Measurements from ENCODE around the gene PCDHA9. TPM values are rescaled to one million over a fixed set of nuclear protein-coding genes. Genes with fewer than 3 reads are reported as not detected.

The PCDHA9 gene
- total and polyA plus RNA-seq, 10 of the 15 experiments (the other 5 are each of a cell fraction or from before 2014, with no cell fraction given) = 0.01 to 0.06 (median 0.03) TPM; not detected in 7

GRCh38 chr5:140870221-140871201 is 22.3 kb downstream of the PCDHA9 start:
- Histone ChIP-seq H4K20me1 (ENCODE audit: control insufficient read depth, insufficient read depth) (no peaks in the 10 kb centered on the region), H3K9me3 (replicated peaks; ENCODE audit: control insufficient read depth, insufficient read depth, low read length) (no peaks in the 10 kb centered on the region; the same call in 1 of the 3 replicates), H3K36me3 (ENCODE audit: control insufficient read depth in 2 of 2, insufficient read depth in 2 of 2, low read length in 1 of 2) (no peaks in the 10 kb centered on the region), H3K27ac (ENCODE audit: control insufficient read depth, insufficient read depth) (no peak overlapping the region), H3K4me3 (no peak overlapping the region), H3K27me3 (replicated peaks in 1 of 2; ENCODE audit: control insufficient read depth in 2 of 2, insufficient read depth in 2 of 2, low read length in 1 of 2) (no peaks in the 10 kb centered on the region), H2AFZ (ENCODE audit: control insufficient read depth, low read depth, low read length) (no peak overlapping the region), H3K9ac (ENCODE audit: control insufficient read depth, insufficient read depth, low read length) (no peak overlapping the region), H3K79me2 (ENCODE audit: control insufficient read depth, insufficient read depth, low read length) (no peaks in the 10 kb centered on the region), H3K4me2 (ENCODE audit: control insufficient read depth, insufficient read depth) (no peak overlapping the region), H3K4me1 (ENCODE audit: control insufficient read depth, insufficient read depth, low read length) (no peaks in the 10 kb centered on the region)
- 88% methylated on average over 111 of the region's 114 CpGs for WGBS (ENCODE audit: insufficient coverage, insufficient replicate concordance, low lambda C conversion rate, missing lambda C conversion rate)
- no peak for FAIRE-seq
- no peak for DNase-seq (ENCODE audit: low read depth, low spot score)
- no peak for ATAC-seq
- ChIA-PET SMC1A (ENCODE audit: uncharacterized antibody, unreplicated experiment) (no interaction called here), RAD21 (ENCODE audit: unreplicated experiment) (no interaction called here), POLR2A (no interaction called here), CTCF (no interaction called here)
- no TSS peak for BruUV-seq (replicated peaks)
- in situ Hi-C loops (cut with MboI) = no loop called here
- TF ChIP-seq, protein P1, sequence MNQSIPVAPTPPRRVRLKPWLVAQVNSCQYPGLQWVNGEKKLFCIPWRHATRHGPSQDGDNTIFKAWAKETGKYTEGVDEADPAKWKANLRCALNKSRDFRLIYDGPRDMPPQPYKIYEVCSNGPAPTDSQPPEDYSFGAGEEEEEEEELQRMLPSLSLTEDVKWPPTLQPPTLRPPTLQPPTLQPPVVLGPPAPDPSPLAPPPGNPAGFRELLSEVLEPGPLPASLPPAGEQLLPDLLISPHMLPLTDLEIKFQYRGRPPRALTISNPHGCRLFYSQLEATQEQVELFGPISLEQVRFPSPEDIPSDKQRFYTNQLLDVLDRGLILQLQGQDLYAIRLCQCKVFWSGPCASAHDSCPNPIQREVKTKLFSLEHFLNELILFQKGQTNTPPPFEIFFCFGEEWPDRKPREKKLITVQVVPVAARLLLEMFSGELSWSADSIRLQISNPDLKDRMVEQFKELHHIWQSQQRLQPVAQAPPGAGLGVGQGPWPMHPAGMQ (IDR thresholded peaks at IDR 0.05; ENCODE audit: borderline replicate concordance) = no peak
- TF ChIP-seq ZNF217 (IDR thresholded peaks at IDR 0.05) (no peak), CREM (IDR thresholded peaks at IDR 0.05; ENCODE audit: low read depth) (no peak), CBX3 (IDR thresholded peaks at IDR 0.05; ENCODE audit: borderline replicate concordance, low read depth) (no peak), BCL3 (IDR thresholded peaks at IDR 0.05; ENCODE audit: borderline replicate concordance, insufficient read depth, low read depth, low read length, poor library complexity, severe bottlenecking) (no peak), ZNF274 (IDR thresholded peaks at IDR 0.05; ENCODE audit: insufficient read depth, insufficient read length) (no peak), SRF (IDR thresholded peaks at IDR 0.05; ENCODE audit: low read depth in 2 of 2, low read length in 2 of 2) (no peak), POLR2AphosphoS5 (IDR thresholded peaks at IDR 0.05; ENCODE audit: low read length) (no peak), ZBED1 (IDR thresholded peaks at IDR 0.05; ENCODE audit: borderline replicate concordance) (no peak), PAX5 (IDR thresholded peaks at IDR 0.05; ENCODE audit: borderline replicate concordance, low read depth, low read length) (no peak), ZNF592 (IDR thresholded peaks at IDR 0.05) (no peak), ZNF24 (IDR thresholded peaks at IDR 0.05) (no peak)
- TF ChIP-seq, protein P2, sequence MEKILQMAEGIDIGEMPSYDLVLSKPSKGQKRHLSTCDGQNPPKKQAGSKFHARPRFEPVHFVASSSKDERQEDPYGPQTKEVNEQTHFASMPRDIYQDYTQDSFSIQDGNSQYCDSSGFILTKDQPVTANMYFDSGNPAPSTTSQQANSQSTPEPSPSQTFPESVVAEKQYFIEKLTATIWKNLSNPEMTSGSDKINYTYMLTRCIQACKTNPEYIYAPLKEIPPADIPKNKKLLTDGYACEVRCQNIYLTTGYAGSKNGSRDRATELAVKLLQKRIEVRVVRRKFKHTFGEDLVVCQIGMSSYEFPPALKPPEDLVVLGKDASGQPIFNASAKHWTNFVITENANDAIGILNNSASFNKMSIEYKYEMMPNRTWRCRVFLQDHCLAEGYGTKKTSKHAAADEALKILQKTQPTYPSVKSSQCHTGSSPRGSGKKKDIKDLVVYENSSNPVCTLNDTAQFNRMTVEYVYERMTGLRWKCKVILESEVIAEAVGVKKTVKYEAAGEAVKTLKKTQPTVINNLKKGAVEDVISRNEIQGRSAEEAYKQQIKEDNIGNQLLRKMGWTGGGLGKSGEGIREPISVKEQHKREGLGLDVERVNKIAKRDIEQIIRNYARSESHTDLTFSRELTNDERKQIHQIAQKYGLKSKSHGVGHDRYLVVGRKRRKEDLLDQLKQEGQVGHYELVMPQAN (conservative IDR thresholded peaks at IDR 0.05) = no peak
- intact Hi-C loops (cut with micrococcal nuclease; ENCODE audit: unreplicated experiment) = no loop called here

Data from GM12878 (cell line).